Hepatocyte (in vitro differentiated cells): Measurements from ENCODE around the gene GYPE. TPM values are rescaled to one million over a fixed set of nuclear protein-coding genes. Genes with fewer than 3 reads are reported as not detected.
"Not testable (repeated sequence)": the region's sequence is repeated elsewhere in the genome, so short reads cannot be mapped to it uniquely, and the experiment has no call there.

ENCODE experiments used
- DNase-seq: peaks from one replicate; pipeline ENCODE4 v3.0.0-alpha.2; 2016; ENCODE audit warnings: low spot score
- H2AFZ ChIP-seq: fragments of 200-600 bp; sonication (generic); 2 replicates; pipeline ENCODE4 v1.6.0; 2016; ENCODE audit warnings: antibody characterized with exemption, mild to moderate bottlenecking
- H3K27ac ChIP-seq: fragments of 200-600 bp; sonication (generic); 2 replicates; pipeline ENCODE4 v1.5.1; 2016; ENCODE audit warnings: mild to moderate bottlenecking
- H3K27me3 ChIP-seq: fragments of 200-600 bp; sonication (generic); 2 replicates; pipeline ENCODE4 v1.6.1; 2016
- H3K36me3 ChIP-seq: fragments of 200-600 bp; sonication (generic); replicated peaks from 2 replicates; pipeline ENCODE4 v1.5.1; 2016; ENCODE audit warnings: low read depth; ENCODE audit not compliant: insufficient read depth
- H3K4me1 ChIP-seq: fragments of 200-600 bp; sonication (generic); 2 replicates; pipeline ENCODE4 v1.5.1; 2016; ENCODE audit warnings: mild to moderate bottlenecking, moderate library complexity; ENCODE audit not compliant: insufficient read depth
- H3K4me2 ChIP-seq: fragments of 200-600 bp; sonication (generic); 2 replicates; pipeline ENCODE4 v1.6.0; 2016
- H3K4me3 ChIP-seq: fragments of 200-600 bp; sonication (generic); 2 replicates; pipeline ENCODE4 v1.5.1; 2016; ENCODE audit warnings: mild to moderate bottlenecking
- H3K79me2 ChIP-seq: fragments of 200-600 bp; sonication (generic); 2 replicates; pipeline ENCODE4 v1.6.0; 2017; ENCODE audit warnings: mild to moderate bottlenecking
- H3K9me2 ChIP-seq: fragments of 200-600 bp; sonication (generic); replicated peaks from 2 replicates; pipeline ENCODE4 v1.6.0; 2017; ENCODE audit warnings: mild to moderate bottlenecking; ENCODE audit not compliant: insufficient read depth
- H3K9me3 ChIP-seq: fragments of 200-600 bp; sonication (generic); 2 replicates; pipeline ENCODE4 v1.5.1; 2016; ENCODE audit warnings: low read depth, mild to moderate bottlenecking
- H4K20me1 ChIP-seq: fragments of 200-600 bp; sonication (generic); 2 replicates; pipeline ENCODE4 v1.6.0; 2016; ENCODE audit warnings: mild to moderate bottlenecking; ENCODE audit not compliant: insufficient read depth, poor library complexity, severe bottlenecking
- CTCF ChIP-seq: fragments of 200-600 bp; sonication (generic); IDR thresholded peaks from 2 replicates; pipeline ENCODE4 v1.5.1; 2016; ENCODE audit warnings: antibody characterized with exemption, mild to moderate bottlenecking; ENCODE audit not compliant: poor library complexity
- EZH2 ChIP-seq: fragments of 200-600 bp; sonication (generic); IDR thresholded peaks from 2 replicates; pipeline ENCODE4 v1.6.1; 2016; ENCODE audit warnings: antibody characterized with exemption, mild to moderate bottlenecking, borderline replicate concordance
- EZH2phosphoT487 ChIP-seq: fragments of 200-600 bp; sonication (generic); IDR thresholded peaks from one replicate; pipeline ENCODE4 v1.6.1; 2018; ENCODE audit warnings: antibody characterized with exemption, mild to moderate bottlenecking, low read depth, moderate library complexity; ENCODE audit not compliant: unreplicated experiment, severe bottlenecking
- WGBS: methylation state at CpG from one replicate; pipeline ENCODE4 v1.1.6; 2016; ENCODE audit warnings: low lambda C conversion rate; ENCODE audit errors: missing lambda C conversion rate; 5-methylcytosine and 5-hydroxymethylcytosine counted together
- polyA plus RNA-seq: library from polyadenylated mRNA; unstranded; fragments of >200 nt; fragmentation: Nextera tagmentation; extraction: Ambion mirVana; gene quantifications from 2 replicates; pipeline ENCODE4 v1.2.1, GENCODE V29; 2016
- total RNA-seq: library from RNA; depleted of rRNA; stranded (reverse); fragments of >200 nt; gene quantifications from 2 replicates; pipeline ENCODE4 v1.2.3, GENCODE V29; 2014

Gene GYPE
- total RNA-seq, result not detected in 2 replicates
- not detected in 2 replicates for polyA plus RNA-seq

GRCh38 chr4:143905440-143905839 is at the start of gene GYPE:
GYPE (minus strand) TSS chr4:143905559; CDS start chr4:143905507, 52 bp downstream.
- not testable (repeated sequence) for DNase-seq, H3K79me2 ChIP-seq, H4K20me1 ChIP-seq, H3K36me3 ChIP-seq, H3K4me1 ChIP-seq, H3K4me2 ChIP-seq, H2AFZ ChIP-seq, H3K27me3 ChIP-seq, H3K4me3 ChIP-seq, H3K27ac ChIP-seq, H3K9me3 ChIP-seq, H3K9me2 ChIP-seq
- 84% methylated on average over 2 of the region's 2 CpGs for WGBS

GRCh38 chr4:143951458-143951972 is 46.2 kb upstream of the GYPE start:
- H3K4me3 ChIP-seq, H3K36me3 ChIP-seq, H2AFZ ChIP-seq, H3K9me3 ChIP-seq, H3K27me3 ChIP-seq, H3K27ac ChIP-seq, H4K20me1 ChIP-seq, H3K4me1 ChIP-seq, DNase-seq, H3K79me2 ChIP-seq, H3K4me2 ChIP-seq, H3K9me2 ChIP-seq: not testable (repeated sequence)

GRCh38 chr4:143950967-143951366 is 45.6 kb upstream of the GYPE start:
- H3K9me3 ChIP-seq, H2AFZ ChIP-seq, DNase-seq, H3K9me2 ChIP-seq, H3K4me3 ChIP-seq, H3K79me2 ChIP-seq, H3K4me2 ChIP-seq, H3K27me3 ChIP-seq, H4K20me1 ChIP-seq, H3K27ac ChIP-seq, H3K36me3 ChIP-seq, H3K4me1 ChIP-seq: not testable (repeated sequence)
- whole genome bisulfite sequencing, result 92% methylated on average over 4 of the region's 4 CpGs

GRCh38 chr4:143950185-143950584 is 44.8 kb upstream of the GYPE start:
- not testable (repeated sequence) for H3K4me3 ChIP-seq, H4K20me1 ChIP-seq, H3K9me2 ChIP-seq, H2AFZ ChIP-seq, H3K79me2 ChIP-seq, H3K36me3 ChIP-seq, H3K27ac ChIP-seq, H3K4me2 ChIP-seq, H3K4me1 ChIP-seq, H3K9me3 ChIP-seq, DNase-seq, H3K27me3 ChIP-seq
- 47% methylated on average over 1 of the region's 1 CpG for WGBS

- H3K9me3 ChIP-seq, H3K27ac ChIP-seq, H3K36me3 ChIP-seq, DNase-seq, H3K9me2 ChIP-seq, H3K27me3 ChIP-seq, H3K4me3 ChIP-seq, H3K4me2 ChIP-seq, H4K20me1 ChIP-seq, H2AFZ ChIP-seq, H3K79me2 ChIP-seq, H3K4me1 ChIP-seq: not testable (repeated sequence)
- WGBS, result 85% methylated on average over 1 of the region's 1 CpG
Measured at GRCh38 chr4:143947493-143947892, 42.1 kb upstream of the GYPE start.

- not testable (repeated sequence) for H3K4me1 ChIP-seq, H3K27ac ChIP-seq, H3K36me3 ChIP-seq, H4K20me1 ChIP-seq, H3K27me3 ChIP-seq, H3K9me3 ChIP-seq, DNase-seq, H3K9me2 ChIP-seq, H3K79me2 ChIP-seq, H3K4me3 ChIP-seq, H2AFZ ChIP-seq, H3K4me2 ChIP-seq
- WGBS, result 50% methylated on average over 2 of the region's 2 CpGs
Measured at GRCh38 chr4:143940708-143941107, 35.3 kb upstream of the GYPE start.

GRCh38 chr4:143939528-143939927 is 34.2 kb upstream of the GYPE start:
- Histone ChIP-seq H3K27ac (no peak overlapping the region), H3K79me2 (no peaks in the 10 kb centered on the region), H2AFZ (no peak overlapping the region), H3K27me3 (no peaks in the 10 kb centered on the region), H3K9me2 (no peaks in the 10 kb centered on the region), H3K4me1 (no peaks in the 10 kb centered on the region), H3K4me2 (no peak overlapping the region), H4K20me1 (no peaks in the 10 kb centered on the region), H3K4me3 (no peak overlapping the region), H3K9me3 (no peaks in the 10 kb centered on the region), H3K36me3 (no peaks in the 10 kb centered on the region)
- TF ChIP-seq EZH2phosphoT487 (no peak), CTCF (no peak), EZH2 (no peak)
- WGBS, result 94% methylated on average over 2 of the region's 2 CpGs
- no peak for DNase-seq

GRCh38 chr4:143938890-143939289 is 33.5 kb upstream of the GYPE start:
- not testable (repeated sequence) for H3K9me3 ChIP-seq, H4K20me1 ChIP-seq, H2AFZ ChIP-seq, DNase-seq, H3K4me1 ChIP-seq, H3K27ac ChIP-seq, H3K79me2 ChIP-seq, H3K4me2 ChIP-seq, H3K9me2 ChIP-seq, H3K27me3 ChIP-seq, H3K36me3 ChIP-seq, H3K4me3 ChIP-seq
- WGBS, result 86% methylated on average over 4 of the region's 4 CpGs
